ENCODE measurements around the gene NISCH. TPM values are rescaled to one million over a fixed set of nuclear protein-coding genes. Genes with fewer than 3 reads are reported as not detected.

The NISCH gene
- total RNA-seq, 1 experiment from 2014 or later, result 63.4 TPM

- DNase-seq (ENCODE audit: low read depth, low spot score) (no peak), ATAC-seq (no peak)
- TF ChIP-seq REST (IDR thresholded peaks at IDR 0.05; ENCODE audit: insufficient read depth in 1 of 2, low read depth in 2 of 2, low read length in 1 of 2) (no peak), TCF7L2 (IDR thresholded peaks at IDR 0.05; ENCODE audit: low read depth, low read length) (no peak), SIN3A (IDR thresholded peaks at IDR 0.05; ENCODE audit: borderline replicate concordance, insufficient read depth, low read depth, low read length) (no peak), CTCF (IDR thresholded peaks at IDR 0.05) (no peak), POLR2AphosphoS5 (IDR thresholded peaks at IDR 0.05; ENCODE audit: low read depth, low read length) (no peak)
- H3K4me3 ChIP-seq (ENCODE audit: low read depth in 2 of 2, low read length in 2 of 2), result no peak overlapping the region
- BruUV-seq (replicated peaks), result no TSS peak
- H3K27me3 ChIP-seq (ENCODE audit: control insufficient read depth, insufficient read depth, low read length), result no peaks in the 10 kb centered on the region
- in situ Hi-C loops (cut with HindIII; ENCODE audit: low pct_unique_long_range_greater_than_20kb, low sequenced_read_pairs), result no loop called here
- H3K36me3 ChIP-seq (ENCODE audit: control insufficient read depth, insufficient read depth, low read length), result peaks cover 6% of the 10 kb centered on the region; the same call in 1 of the 2 replicates
- CTCF ChIA-PET, result no interaction called here
- no peaks in the 10 kb centered on the region for H3K9me3 ChIP-seq (ENCODE audit: control insufficient read depth, insufficient read depth, low read depth, low read length)
- H3K4me1 ChIP-seq (ENCODE audit: control insufficient read depth, insufficient read depth, low read length), result peaks cover 21% of the 10 kb centered on the region
- intact Hi-C loops (cut with micrococcal nuclease; ENCODE audit: unreplicated experiment), result no loop called here
- POLR2A ChIA-PET, result no interaction called here
- no peak overlapping the region for H3K27ac ChIP-seq (ENCODE audit: low read length)
These were observed 2.8 kb downstream of the NISCH start for GRCh38 chr3:52458031-52458760.

- CTCF ChIA-PET, result no interaction called here
- Histone ChIP-seq H3K36me3 (ENCODE audit: control insufficient read depth, insufficient read depth, low read length) (peaks cover 6% of the 10 kb centered on the region; the same call in 1 of the 2 replicates), H3K27ac (ENCODE audit: low read length) (no peak overlapping the region), H3K4me3 (ENCODE audit: low read depth in 2 of 2, low read length in 2 of 2) (no peak overlapping the region), H3K27me3 (ENCODE audit: control insufficient read depth, insufficient read depth, low read length) (no peaks in the 10 kb centered on the region), H3K9me3 (ENCODE audit: control insufficient read depth, insufficient read depth, low read depth, low read length) (no peaks in the 10 kb centered on the region), H3K4me1 (ENCODE audit: control insufficient read depth, insufficient read depth, low read length) (peaks cover 17% of the 10 kb centered on the region)
- POLR2A ChIA-PET, result no interaction called here
- in situ Hi-C loops (cut with HindIII; ENCODE audit: low pct_unique_long_range_greater_than_20kb, low sequenced_read_pairs) (no loop called here), intact Hi-C loops (cut with micrococcal nuclease; ENCODE audit: unreplicated experiment) (no loop called here)
- no peak for DNase-seq (ENCODE audit: low read depth, low spot score)
- BruUV-seq (replicated peaks), result no TSS peak
- no peak for ATAC-seq
- TF ChIP-seq REST (IDR thresholded peaks at IDR 0.05; ENCODE audit: insufficient read depth in 1 of 2, low read depth in 2 of 2, low read length in 1 of 2) (no peak), CTCF (IDR thresholded peaks at IDR 0.05) (no peak), TCF7L2 (IDR thresholded peaks at IDR 0.05; ENCODE audit: low read depth, low read length) (no peak), SIN3A (IDR thresholded peaks at IDR 0.05; ENCODE audit: borderline replicate concordance, insufficient read depth, low read depth, low read length) (no peak), POLR2AphosphoS5 (IDR thresholded peaks at IDR 0.05; ENCODE audit: low read depth, low read length) (no peak)
These were observed 3.6 kb downstream of the NISCH start for GRCh38 chr3:52458770-52459545.

Measured in Panc1 (cell line).